Measurements from ENCODE around the gene SLC44A3.
A peak's percentile ranks its signal among the peaks of the same experiment; 100 is the strongest.
"Not testable (repeated sequence)": the region's sequence is repeated elsewhere in the genome, so short reads cannot be mapped to it uniquely, and the experiment has no call there.

The SLC44A3 gene

DNA sequence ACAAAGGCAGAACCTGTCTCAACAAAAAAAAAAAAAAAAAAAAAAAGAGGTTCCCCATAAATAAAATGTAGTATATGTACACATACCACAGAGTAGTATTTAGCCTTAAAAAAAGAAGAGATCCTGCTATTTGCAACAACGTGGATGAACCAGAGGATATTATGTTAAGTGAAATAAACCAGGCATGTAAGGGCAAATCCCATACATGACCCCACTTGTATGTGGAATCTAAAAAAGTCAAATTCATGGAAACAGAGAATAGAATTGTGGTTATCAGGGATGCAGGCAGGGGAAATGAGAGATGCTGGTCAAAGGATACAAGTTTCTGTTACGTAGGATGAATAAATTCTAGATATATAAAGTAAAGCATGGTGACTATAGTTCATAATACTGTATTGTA, 16.7 kb downstream of the SLC44A3 start:
- no peak for DNase-seq (ENCODE audit: low spot score)

GRCh38 chr1:94840381-94840780, 20.2 kb downstream of the SLC44A3 start:
- not testable (repeated sequence) for DNase-seq (ENCODE audit: low spot score)

GRCh38 chr1:94840808-94841207, 20.7 kb downstream of the SLC44A3 start:
- no peak for DNase-seq (ENCODE audit: low spot score)

GRCh38 chr1:94843430-94843829, 23.3 kb downstream of the SLC44A3 start:
- DNase-seq (ENCODE audit: low spot score): no peak

GRCh38 chr1:94843846-94844245, 23.7 kb downstream of the SLC44A3 start:
- DNase-seq (ENCODE audit: low spot score): no peak

GRCh38 chr1:94846308-94846707, 26.2 kb downstream of the SLC44A3 start:
- DNase-seq (ENCODE audit: low spot score): no peak

- no peak for DNase-seq (ENCODE audit: low spot score)
These were observed 31.4 kb downstream of the SLC44A3 start for GRCh38 chr1:94851571-94851970.

DNA sequence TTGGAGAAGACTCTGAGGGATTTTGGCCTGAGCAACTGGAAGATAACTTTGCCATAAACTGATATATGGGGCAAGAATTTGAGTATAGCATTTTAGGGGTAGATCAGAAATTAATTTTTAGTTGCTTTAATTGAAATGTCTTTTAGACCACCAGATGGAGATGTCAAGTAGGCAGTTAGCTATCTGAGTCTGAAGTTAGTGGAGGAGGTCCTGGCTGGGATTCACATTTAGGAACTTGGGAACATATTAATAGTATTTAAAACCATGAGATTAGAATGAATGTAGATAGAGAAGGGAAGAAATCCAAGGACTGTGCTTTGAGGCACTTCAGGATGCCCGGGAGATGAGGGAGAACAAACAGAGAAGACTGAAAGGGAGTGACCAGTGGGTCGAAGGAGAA, 32.6 kb downstream of the SLC44A3 start:
- no peak for DNase-seq (ENCODE audit: low spot score)

DNA sequence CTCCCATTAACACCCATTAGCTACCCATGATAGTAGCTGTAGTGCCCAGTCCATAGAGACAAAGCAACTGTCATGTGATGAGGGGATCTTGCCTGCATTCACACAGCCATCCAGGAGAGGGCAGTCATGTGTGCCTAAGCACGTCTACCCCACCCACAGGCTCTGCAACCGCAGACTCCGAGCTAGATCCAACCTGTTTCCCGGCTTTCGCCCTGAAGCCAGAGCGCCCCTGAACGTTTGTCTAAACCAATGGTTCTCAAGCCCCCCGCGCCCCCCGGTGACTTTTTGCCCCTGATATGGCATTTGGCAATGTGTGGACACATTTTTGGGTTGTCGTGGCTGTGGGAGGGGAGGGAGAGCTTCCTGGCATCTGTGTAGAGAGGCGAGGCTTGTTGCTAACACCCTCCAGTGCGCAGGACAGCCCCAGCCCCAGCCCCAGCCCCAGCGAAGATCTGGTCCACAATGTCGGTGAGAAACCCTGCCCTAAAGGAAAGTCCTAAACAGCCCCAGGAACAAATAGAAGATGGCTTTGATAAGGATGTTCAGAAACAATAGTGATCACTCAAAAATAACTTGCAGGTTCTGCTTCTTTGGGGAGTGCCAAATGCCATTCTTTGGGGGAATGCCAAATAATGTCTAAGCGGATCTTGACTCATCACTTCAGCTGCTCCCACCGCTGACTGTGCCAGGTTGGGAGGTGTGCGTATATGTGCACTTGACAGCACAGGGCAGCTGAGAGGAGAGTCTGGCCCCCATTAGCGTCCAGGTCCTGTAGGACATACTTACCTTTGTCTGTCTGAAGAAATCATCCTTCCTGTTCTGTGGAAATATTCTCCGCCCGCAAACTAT, 34.5 kb downstream of the SLC44A3 start:
- peak; percentile 83 for DNase-seq (ENCODE audit: low spot score)

- DNase-seq (ENCODE audit: low spot score): no peak
These were observed 35.1 kb downstream of the SLC44A3 start for GRCh38 chr1:94855307-94855700.

GRCh38 chr1:94856004-94856403, 35.8 kb downstream of the SLC44A3 start:
- DNase-seq (ENCODE audit: low spot score): no peak

- no peak for DNase-seq (ENCODE audit: low spot score)
These were observed 36.7 kb downstream of the SLC44A3 start for GRCh38 chr1:94856868-94857267.

DNA sequence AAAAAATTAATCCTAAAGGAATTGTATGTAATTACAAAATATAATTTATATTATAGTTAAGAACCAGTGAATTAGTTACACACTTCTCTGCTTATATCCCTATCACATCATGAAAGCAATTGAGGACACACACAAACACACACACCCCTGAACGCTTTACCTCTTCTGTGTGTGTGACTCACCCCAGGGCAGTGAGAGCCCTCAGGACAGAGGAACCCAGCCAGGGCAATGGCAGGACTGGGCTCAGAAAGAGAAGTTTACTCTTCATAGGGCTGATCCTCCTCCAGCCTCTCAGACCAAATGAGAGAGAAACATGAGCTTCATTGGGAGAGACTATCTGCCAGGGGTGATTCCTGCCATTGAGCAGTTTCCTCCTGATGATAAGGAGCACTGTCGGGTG, 38.1 kb downstream of the SLC44A3 start:
- no peak for DNase-seq (ENCODE audit: low spot score)

DNA sequence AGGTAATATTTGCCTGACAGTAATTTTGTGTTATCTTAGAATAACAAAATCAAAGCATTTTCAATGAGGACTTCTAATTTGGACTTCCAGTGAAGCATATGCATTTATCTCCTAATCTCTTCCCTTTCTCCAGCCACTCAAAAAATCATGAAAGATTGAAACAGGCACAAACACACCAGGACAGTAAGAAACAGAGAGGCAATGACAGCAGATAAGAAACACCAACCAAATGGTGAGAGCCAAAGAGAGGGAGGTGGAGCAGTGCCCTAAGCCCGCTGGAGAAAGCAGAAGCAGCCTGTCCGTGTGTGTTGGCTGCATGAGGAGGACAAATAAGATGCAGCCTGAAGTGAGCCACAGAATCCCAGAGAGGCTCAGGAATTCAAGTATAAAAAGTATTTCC, 39.0 kb downstream of the SLC44A3 start:
- no peak for DNase-seq (ENCODE audit: low spot score)

DNA sequence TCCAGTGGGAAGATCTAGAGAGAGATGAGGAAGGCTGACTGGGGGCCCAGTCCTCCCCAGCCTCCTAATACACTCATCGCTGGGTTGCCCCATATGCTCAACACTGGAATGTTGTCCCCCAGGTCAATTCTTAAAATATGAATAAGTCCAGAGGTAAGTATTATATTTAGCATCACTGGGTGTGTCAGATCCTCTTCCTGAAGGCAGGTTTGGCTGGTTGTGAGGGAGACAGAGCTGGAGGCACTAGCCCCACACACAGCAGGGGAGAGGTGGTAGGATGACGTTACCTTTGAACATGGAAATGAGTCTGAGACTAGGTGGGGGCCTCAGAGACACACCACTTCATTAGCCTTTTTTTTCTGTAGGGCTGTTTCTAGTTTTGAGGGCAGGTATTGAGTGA, 42.6 kb downstream of the SLC44A3 start:
- DNase-seq (ENCODE audit: low spot score): no peak

DNA sequence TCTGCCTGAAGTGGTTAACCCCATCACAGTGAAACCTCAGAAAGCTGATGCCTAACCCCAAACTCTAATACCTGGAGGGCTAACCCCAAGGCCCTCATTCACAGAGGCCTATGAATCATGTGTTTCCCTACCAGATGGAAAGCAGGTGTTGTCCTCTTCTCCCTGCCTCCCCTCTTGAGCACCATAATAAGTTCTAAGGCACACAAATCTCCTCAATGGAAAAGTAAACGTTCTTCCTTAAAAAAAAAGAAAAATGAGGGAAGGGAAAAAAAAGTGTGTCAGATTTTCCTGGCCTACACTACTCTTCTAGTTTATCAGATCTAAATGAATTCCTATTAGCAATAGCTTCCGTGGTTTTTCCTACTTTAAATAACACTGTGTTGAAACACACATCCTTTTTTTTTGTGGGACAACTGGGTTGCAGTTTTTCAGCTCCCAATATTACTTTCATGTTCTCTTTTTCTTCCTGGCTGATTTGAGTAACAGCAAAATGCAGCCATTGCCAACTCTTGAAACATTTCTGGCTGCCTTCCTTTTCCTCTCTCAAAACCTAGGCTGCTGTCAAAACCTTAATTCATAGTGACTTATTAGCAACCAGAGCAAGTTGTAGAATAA, 43.2 kb downstream of the SLC44A3 start:
- no peak for DNase-seq (ENCODE audit: low spot score)

DNA sequence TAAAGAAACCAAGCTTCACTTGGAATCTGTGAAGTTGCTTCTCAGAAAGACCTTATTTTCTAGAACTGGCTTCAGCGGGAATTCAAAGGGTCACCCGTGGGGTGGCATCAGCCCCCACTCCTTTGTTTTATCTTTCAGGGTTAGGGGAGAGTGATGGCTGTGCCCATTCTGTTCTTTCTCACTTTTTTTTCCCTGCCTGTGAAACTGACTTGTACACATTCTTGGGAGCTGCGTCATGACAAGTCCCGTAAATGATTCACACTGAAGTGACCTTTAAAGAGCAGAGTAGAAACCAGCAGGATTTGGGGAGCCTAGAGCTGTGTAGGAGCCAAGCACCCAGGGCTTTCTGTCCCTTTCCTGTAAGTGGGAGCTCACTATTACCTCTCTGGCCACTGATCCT, 43.8 kb downstream of the SLC44A3 start:
- peak; percentile 20 for DNase-seq (ENCODE audit: low spot score)

DNA sequence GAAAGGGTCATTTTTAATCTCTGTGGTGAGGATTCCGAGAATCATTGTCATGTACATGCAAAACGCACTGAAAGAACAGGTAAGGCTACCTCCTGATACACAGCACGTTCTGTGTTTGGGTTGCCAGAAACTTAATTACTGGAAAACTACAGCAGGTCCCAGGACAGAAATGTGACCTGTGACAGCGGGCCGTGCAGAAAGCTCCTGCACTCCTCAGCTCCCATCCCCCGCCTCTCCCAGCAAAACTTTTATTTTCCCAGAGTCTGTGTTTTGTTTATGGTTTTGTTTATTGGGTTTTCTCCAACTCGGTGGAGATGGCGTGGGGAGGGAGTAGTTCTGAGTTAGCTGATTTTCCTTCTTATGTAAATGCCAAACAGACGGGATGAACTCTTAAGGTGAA, 44.7 kb downstream of the SLC44A3 start:
- DNase-seq (ENCODE audit: low spot score): no peak

DNA sequence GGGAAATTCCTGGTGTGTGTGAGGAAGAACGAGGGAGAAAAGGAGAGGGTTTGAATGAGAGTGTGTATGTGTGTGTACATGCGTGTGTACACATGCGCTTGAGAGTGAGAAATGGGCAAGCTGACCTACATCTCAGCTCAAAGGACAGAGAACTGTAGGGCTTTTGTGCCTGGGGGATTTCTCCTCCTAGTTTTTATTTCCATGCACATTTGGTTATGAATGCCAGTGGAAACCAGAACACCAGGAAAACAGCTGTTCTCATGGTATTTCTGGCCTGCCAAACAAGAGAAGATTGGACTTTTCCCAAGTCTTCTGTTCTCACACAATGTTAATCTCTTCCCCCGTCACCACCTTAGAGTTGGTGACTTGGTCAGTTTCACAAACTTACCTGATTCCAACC, 45.2 kb downstream of the SLC44A3 start:
- no peak for DNase-seq (ENCODE audit: low spot score)

GRCh38 chr1:94866164-94866807, 46.1 kb downstream of the SLC44A3 start:
- no peak for DNase-seq (ENCODE audit: low spot score)

- no peak for DNase-seq (ENCODE audit: low spot score)
These were observed 50.9 kb downstream of the SLC44A3 start for GRCh38 chr1:94871031-94871430.

- DNase-seq (ENCODE audit: low spot score): no peak
These were observed 52.8 kb downstream of the SLC44A3 start for GRCh38 chr1:94872771-94873495.

Data from HuH-7 (cell line).